HG02970 (cell line): Measurements from ENCODE around the gene CUX1.
"Not testable (repeated sequence)": the region's sequence is repeated elsewhere in the genome, so short reads cannot be mapped to it uniquely, and the experiment has no call there.

Experiments
- ATAC-seq: cut with Tn5 transposase; IDR thresholded peaks from one replicate; pipeline ENCODE4 v1.9.1; 2021; ENCODE audit warnings: mild to moderate bottlenecking, moderate library complexity, moderate number of reproducible peaks; ENCODE audit not compliant: unreplicated experiment, low FRiP score

CUX1 gene

DNA sequence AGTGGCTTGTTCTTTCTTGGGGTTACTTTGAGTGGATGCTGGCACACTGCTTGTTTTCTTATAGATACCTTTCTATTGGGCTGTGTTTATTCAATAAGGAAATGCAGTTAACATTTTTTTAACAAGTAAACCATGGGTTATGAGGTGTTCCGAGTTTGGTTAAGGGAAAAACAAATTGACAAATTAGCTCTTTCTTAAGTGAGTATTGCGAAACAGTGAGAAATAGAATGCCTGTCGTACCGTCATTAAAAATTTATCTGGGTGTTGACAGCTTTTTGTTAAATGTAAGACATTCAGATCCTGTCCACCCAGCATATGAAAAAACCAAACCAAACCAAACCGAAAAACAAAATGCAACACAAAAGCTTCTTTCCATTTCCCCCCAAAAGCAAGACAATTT is 6.2 kb downstream of the CUX1 start:
- ATAC-seq = no peak

DNA sequence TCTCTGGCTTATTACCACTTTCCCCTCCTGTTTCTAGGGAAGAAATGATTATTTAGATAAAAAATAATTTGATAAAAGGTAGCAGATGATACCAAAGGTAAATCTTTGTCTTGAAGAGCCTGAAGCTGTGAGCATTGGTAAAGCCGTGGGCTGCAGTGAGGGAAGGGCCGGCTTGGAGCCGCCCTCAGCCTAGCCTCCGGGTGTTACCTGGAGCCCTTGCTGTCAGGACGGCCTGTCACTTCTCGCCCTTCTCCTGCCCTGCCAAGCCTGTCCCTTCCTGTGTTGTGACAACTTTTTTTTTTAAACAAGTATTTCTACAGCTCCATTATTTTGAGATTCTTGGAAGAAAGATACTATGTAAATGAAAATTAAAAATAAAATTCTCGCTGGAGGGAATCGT is 7.0 kb downstream of the CUX1 start:
- ATAC-seq = no peak

DNA sequence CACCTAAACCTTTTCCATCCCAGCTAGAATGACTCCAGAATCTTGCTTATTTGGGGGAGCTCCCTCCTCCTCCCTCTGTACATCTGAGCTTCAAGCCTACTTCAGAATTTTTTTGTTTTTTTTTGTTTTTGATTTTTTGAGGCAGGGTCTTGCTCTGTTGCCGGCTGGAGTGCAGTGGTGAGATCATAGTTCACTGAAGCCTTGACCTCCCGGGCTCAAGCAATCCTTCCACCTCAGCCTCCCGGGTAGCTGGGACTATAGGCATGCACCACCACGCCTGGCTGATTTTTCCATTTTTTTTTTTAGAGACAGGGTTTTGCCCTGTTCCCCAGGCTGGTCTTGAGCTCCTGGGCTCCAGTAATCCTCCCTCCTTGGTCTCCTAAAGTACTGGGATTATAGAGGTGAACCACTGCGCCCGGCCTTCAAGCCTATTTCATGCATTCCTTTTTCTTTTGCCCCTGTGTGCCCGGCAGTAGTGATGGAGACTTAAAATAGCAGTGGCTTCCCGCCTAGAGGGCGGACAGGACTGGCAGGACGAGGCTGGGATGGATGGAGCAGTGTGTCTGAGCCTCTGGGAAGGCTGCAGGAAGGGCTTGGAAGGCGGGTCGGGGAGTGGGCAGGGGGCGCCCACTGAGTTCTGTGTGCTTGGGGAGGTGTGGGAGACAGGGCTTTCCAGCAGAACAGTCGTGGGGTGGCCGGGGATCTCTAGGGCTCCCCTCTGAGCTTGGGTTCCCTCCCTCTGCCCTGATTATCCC is 8.8 kb downstream of the CUX1 start:
- no peak for ATAC-seq

DNA sequence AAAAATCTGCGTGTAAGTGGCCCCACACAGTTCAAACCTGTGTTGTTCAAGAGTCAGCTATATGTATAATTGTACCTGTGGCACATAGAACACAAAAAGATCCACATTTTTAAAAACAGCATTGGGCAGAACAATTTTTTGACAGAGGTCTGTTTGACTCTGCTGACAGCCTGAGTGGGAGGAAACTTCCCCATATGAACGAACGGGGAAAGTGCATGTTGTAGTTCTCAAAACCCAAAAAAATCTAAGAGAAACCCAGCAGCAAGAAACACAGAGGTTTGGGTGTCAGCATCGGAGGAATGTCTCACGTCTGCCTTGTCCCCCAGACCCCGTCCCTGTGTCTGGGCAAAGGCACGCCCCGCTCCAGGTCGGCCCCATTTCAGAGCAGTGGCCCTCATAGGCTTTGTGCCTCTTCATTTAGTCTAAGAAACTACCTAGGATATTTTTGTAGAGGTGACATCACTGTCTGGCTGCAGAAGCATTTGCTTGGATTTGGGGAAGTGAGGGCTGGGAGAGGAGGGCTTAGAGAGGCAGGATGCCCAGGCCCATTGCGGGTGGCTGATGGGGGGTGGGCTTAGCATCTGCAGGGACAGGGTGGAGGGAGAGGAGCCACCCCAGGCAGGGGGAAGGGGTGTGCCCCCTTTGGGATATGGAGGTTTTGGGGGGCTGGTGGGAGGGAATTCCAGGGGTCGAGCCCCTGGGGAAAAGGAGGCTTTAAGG is 11.0 kb downstream of the CUX1 start:
- ATAC-seq = no peak

DNA sequence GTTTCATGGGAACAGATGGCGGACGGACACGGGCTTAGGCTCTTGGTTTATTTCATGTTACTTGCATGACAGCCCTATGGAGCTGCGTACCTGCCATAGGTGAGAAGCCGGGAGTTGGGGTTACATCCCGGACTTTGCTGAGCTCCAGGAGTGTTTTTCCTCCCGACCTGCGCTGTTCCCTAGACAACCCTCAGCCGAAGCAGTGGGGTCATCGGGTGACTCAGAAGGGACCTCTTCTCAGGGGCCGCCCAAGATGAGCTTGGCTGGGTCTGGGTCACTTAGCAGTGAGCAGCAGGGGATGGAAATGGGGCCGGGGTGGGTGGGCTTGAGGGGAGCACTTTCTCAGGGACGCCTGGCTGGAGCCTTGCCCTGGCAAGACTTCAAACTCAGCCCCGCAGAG is 11.9 kb downstream of the CUX1 start:
- no peak for ATAC-seq

DNA sequence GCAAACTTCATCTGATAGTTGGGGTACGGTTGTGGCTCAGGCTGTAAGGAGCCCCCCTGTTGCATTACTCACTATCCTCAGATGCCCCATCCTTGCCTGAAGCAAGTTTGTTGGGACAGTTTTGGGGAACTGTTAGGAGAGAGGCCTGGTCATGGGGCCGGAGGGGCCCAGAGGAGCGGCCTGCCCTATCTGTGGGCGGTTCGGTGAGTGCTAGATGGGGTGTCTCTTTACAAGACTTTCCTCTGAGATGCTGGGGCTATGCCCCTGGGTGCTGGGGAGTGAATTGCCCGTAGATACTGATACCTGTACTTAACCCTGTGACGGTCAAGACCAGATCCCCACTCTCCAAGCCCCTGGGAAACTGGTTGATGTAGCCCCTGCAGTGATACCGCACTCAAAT is 12.4 kb downstream of the CUX1 start:
- no peak for ATAC-seq

DNA sequence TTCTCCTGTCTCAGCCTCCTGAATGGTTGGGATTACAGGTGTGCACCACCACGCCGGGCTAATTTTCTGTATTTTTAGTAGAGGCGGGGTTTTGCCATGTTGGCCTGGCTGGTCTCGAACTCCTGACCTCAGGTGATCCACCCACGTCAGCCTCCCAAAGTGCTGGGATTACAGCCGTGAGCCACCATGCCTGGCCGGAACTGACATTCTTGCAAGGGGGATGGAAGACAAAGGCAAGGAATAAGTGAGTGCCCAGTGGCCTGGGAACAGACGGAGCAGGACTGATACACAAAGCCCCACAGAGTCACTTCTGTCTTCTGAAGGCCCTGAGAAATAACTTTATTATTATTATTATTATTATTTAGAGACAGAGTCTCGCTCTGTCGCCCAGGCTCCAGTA is 14.0 kb downstream of the CUX1 start:
- ATAC-seq = not testable (repeated sequence)

DNA sequence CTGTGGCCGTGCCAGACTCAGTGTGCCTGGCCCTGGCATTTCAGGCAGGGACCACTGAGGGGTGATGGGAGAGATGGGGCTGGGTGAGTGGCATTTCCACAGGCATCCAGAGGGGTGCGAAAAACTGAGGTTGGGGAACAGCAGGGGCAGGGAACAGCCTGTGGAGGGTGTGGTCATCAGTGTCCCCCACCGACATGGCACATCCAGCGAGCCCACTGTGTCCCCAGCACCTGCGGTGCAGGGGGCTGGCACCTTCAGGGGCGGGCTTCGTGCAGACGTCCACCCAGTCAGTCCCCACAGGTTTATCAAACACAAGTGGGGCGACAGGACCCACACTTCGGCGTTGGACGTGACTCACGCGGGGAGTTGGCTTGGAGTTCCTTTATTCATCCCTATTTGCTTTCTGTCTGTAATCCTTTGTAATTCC is 14.8 kb downstream of the CUX1 start:
- ATAC-seq = no peak

DNA sequence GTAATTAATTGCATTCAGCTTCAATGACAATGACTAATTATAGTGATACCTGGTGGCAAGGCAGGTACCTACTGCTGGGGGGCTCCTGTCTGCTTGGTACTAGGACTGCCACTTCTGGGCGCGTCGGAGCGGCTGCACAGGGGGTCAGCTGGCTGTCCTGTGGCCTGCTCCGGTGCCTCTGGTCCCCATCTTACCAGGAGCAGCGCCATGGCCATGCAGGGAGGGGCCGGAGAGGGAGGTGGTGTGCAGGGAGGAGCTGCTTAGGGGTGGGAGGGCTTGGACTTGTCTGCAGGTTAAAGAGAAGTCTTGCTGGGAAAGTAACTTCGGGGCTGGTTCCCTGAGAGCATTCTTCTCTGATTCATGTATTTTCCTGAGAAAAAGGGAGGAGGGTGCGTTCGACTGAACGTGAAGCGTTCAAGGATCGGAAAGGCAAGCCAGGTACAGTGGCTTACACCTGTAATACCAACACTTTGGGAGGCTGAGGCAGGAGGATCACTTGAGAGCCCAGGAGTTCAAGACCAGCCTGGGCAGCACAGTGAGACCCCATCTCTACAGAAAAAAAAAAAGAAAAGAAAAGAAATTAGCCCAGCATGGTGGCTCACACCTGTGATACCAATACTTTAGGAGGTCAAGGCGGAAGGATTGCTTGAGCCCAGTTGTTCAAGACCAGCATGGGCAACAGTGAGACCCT is 15.4 kb downstream of the CUX1 start:
- ATAC-seq = no peak

DNA sequence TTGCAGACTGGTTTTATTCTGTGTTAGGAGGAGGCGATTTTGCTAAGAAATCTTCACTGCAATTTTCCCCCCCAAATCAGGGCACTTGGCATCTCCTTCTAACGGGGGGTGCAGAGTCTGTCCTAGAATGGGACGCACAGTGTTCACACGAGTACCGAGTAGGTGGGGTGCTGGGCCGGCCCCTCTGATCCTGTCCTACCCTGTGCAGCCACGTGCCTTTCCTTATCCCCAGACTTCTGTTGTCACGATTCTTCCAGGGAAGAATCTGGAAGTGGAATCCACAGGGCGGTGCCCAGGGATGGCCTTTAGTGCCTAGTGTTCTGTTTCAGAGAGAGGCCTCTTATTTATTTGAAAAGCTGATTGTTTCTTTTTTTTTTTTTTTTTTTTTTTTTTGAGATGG is 16.4 kb downstream of the CUX1 start:
- ATAC-seq = no peak

DNA sequence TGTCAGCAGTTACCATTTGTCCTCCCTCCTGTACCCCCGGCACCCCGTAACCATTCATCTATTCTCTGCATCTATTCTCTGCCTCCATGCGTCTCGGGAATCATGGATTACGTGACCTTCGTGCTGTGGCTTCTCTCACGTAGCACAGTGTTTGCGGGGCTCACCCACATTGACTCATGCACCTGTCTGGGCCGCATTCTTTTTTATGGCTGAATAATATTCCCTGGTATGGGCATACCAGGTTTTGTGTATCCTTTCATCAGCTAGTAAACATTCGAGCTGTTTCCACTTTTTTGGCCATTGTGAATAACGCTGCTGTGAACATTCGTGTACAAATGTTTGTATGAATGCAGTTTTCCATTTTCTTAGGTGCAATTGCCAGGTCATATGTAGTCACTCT is 17.7 kb downstream of the CUX1 start:
- no peak for ATAC-seq

DNA sequence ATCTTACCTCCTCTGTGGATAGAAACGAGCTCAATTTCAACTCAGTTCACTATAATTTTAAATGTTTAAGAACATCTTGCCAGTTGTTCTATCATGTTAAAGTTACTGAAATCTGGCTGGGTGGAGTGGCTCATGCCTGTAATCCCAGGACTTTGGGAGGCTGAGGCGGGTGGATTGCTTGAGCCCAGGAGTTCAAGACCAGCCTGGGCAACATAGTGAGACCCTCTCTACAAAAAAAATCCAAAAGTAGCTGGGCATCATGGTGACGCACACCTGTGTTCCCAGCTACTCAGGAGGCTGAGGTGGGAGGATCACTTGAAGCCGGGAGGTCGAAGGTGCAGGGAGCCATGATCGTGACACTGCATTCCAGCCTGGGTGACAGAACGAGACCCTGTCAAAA is 20.0 kb downstream of the CUX1 start:
- not testable (repeated sequence) for ATAC-seq

DNA sequence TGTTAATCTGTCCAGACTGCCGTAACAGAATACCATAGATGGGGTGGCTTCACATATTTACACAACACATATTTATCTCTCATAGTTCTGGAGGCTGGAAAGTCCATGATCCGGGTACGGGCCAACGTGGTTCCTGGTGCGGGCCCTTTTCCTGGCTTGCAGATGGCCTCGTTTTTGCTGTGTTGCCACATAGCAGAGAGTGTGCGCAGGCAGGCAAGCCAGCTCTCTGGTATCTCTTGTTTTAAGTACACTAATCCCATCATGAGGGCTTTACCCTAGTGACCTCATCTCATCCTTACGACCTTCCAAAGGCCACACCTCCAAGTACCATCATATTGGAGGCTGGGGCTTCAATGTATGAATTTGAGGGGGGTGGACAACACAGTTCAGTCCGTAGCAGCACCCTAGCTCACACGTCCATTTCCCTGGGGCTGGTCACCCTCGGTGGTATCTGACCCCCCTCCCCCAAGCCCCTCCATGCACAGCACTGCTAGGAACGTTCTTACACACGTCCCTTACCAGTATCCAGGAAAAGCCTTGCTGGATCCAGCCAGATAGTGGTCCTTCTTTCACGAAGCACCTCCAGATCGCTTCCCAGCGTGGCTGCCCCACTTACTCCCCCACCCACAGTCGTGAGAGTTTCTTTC is 21.5 kb downstream of the CUX1 start:
- ATAC-seq = no peak

DNA sequence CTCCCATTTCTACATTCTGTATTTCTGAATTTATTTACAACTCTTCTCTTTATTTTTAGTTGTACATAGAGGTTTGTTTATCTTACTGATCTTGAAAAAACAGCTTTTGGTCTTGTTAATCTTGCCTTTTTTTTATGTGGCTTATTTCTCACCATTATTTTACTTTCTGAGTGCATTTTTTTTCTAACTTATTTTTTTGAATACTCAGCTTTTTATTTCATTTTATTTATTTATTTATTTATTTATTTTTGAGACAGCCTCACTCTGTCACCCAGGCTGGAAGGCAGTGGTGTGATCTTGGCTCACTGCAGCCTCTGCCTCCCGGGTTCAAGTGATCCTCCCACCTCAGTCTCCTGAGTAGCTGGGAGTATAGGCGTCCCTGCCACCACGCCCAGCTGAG is 23.9 kb downstream of the CUX1 start:
- no peak for ATAC-seq

DNA sequence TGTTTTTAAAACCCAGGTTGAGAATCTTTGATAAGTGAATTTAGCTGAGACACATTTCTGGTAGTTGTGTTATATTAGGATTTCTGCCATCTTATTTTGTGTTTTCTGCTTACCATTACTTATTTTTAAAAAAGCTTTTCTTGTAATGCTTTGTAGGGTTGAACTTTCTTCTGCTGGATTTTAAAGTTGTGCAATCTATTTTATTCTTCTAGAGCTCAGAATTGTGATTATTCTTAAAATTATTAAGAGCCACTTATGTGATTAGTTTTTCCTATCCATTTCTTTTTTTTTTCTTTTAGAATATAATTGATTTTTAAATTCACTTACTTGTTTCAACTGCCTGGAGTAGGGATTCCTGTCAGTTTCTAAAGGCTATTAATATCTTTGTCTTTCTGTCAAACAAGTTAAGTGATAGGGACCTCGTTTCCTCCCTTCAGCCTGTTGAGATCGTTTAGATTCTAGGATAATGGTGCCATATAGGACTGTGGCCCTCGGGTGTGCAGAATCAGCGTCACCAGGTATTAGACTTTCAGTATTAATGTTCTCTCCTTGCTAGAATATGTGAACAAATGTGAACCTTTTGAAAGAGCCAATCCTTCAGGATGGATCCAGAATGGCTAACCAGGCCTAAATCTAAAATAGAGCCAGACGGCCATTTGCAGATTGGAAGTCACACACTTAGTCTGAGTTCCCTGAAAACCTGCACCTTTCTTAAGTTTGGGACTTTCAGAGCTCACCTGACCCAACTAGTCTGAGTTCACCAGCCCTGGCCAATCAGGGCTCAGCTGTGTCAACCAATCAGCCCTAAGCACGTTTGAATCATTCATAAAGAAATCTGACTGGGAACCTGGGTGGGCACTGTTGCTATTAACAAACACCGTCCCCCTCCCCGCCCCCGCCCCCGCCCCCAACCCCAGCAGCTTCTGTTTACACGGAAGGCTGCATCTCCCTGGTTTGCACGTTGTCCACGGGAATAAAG is 26.2 kb downstream of the CUX1 start:
- ATAC-seq = no peak

DNA sequence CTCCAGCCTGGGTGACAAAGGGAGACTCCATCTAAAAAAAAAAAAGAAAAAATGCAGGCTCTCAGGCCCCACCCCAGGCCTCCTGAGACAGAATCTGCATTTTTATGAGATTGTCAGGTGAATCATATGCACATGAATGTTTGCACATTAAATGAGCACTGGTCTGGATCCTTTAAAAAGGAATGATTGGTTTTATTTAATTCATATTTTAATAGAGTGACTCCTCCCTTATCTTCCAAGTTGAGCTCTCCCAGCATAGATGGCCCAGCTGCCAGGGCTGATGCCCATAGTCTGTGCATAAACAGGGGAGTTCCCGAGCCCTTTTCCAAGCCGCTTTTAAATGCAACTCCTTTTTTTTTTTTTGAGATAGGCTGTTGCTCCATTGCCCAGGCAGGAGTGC is 28.5 kb downstream of the CUX1 start:
- no peak for ATAC-seq

DNA sequence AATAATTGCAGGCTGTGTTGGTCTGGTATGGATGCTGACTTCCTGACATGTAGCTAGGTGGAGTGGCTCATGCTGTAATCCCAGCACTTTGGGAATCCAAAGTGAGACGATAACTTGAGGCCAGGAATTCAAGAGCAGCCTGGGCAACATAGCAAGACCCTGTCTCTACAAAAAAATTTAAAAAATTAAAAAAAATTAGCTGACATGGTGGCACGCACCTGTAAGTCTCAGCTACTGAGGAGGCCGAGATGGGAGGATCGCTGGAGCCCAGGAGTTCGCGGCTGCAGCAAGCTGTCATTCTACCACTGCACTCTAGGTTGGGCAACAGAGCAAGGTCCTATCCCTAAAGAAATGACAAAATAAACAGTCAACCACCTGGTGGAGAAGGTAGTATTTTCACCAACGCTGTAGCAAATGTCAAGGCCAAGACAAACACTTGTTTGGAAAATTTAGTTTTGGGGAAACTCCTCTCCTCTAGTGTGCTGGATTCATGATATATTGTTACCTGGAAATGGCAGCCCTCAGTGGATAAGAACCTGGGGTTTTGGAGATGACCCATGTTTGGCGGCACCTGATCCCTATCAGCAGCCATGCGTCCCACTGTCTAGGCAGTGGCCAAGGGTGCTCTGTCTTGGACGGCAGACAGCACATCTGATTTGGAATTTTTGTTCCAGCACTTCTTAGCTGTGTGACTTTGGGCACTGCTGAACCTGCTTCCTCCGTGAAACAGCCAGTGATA is 29.5 kb downstream of the CUX1 start:
- ATAC-seq = no peak

DNA sequence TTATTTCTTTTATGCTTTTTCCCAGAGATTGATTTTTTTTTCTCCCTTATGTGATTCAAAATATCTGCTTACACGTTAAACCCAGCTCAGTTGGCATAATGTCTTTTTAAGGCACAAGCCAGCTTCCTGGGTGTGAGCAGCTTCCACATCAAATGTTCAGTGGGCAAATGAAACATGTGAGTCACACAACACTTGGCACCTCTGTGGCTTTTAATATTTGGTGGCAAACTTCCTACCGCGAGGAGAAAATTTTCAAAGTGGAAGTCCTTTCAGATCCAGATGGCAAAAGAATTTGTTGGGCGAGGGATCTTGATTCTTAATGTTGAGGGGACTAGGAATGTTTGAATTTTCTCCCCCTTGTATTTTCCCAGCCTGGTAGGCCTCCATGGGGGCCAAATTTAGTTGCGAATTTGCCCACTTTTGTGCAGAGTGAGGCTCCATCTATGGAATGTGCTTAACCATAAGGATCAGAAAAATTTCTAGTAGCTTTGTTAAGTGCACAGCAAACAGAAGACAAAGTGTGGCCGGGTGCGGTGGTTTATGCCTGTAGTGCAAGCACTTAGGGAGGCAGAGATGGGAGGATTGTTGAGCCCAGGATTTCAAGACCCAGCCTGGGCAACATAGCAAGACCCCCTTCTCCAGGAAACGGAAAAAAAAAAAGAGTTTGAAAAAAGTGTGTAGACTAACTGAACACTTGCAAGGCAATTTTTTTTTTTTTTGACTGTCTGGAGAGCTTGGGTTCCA is 31.0 kb downstream of the CUX1 start:
- no peak for ATAC-seq

DNA sequence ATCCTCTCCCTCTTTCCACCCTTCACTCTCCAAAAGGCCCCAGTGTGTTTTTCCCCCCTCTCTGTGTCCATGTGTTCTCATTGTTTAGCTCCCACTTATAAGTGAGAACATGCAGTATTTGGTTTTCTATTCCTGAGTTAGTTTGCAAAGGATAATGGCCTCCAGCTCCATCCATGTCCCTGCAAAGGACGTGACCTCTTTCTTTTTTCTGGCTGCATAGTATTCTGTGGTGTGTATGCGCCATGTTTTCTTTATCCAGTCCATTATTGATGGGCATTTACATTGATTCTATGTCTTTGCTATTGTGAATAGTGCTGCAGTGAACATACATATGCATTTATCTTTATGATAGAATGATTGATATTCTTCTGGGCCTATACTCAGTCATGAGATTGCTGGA is 31.9 kb downstream of the CUX1 start:
- ATAC-seq = not testable (repeated sequence)
